Left ventricle myocardium superior (tissue), 1 donor: ENCODE data around the gene IL7R. TPM values are rescaled to one million over a fixed set of nuclear protein-coding genes. Genes with fewer than 3 reads are reported as not detected.
"Not testable (repeated sequence)": the region's sequence is repeated elsewhere in the genome, so short reads cannot be mapped to it uniquely, and the experiment has no call there.

Source experiments
- ATAC-seq: fragments of 200-7000 bp; cut with Tn5 transposase; one replicate; pipeline ENCODE4 v1.9.1; 2020; ENCODE audit warnings: mild to moderate bottlenecking, moderate library complexity
- DNase-seq: peaks from one replicate; pipeline ENCODE4 v3.0.0-alpha.2; 2020
- intact Hi-C: fragments of 100-400 bp; cut with micrococcal nuclease; formaldehyde crosslinking; loops from one replicate; pipeline ENCODE4 v1.11.0; 2022
- total RNA-seq: library from RNA; stranded (reverse); fragmentation: NEBNext Ultra II Directional; extraction: Animal tissue kit (Norgen Biotek cat#: 25700); gene quantifications from one replicate; pipeline ENCODE4 v1.2.1, GENCODE V29; 2021
- donor health status: DM: no; HTN: yes; CAD: no; lungs with severe emphysema.

IL7R gene
- total RNA-seq, 1 donor from 2014 or later = 1.5 TPM

DNA sequence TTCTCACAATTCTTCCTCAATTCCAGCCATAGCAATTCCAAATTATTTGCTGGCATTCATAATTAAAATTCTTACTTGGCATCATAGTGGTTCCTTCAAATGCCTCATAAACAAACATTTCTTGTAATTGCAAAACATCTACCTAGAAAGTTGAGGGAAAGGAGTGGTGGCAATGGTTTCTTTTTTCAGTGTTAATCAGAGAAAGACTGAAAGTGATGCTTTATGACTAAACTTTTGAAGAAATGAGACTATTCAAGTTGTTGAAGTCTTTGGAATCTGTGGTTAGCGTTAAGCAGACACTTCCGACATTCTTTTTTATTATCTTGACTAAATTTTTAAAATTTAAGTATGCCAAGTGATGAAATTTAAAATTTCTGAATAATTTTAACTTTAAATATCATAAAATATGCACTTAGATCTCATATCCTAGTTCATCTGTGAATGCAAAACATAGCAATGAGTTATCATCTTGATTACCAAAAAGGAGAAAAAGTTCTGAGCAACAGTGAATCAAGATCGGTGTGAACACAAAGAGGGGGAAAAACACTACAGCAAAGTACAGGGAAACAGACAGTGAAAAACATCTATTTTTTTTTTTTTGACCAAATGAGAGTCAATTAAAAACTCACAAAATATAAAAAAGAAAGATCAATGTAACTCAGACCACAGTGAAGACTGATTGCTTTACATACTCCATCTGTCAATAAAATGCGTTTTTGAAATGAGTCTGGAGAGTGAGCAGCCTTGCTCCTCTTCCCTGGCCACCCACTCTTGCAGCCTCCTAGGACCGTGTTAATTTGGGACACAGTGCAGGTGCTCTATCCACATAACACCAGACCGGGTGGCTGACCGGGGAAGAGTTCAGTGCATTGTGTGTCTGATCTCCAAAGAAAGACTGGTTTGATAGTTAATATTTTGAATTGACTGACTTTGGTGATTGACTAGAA, 20.6 kb upstream of the IL7R start:
- intact Hi-C loops = no loop called here

DNA sequence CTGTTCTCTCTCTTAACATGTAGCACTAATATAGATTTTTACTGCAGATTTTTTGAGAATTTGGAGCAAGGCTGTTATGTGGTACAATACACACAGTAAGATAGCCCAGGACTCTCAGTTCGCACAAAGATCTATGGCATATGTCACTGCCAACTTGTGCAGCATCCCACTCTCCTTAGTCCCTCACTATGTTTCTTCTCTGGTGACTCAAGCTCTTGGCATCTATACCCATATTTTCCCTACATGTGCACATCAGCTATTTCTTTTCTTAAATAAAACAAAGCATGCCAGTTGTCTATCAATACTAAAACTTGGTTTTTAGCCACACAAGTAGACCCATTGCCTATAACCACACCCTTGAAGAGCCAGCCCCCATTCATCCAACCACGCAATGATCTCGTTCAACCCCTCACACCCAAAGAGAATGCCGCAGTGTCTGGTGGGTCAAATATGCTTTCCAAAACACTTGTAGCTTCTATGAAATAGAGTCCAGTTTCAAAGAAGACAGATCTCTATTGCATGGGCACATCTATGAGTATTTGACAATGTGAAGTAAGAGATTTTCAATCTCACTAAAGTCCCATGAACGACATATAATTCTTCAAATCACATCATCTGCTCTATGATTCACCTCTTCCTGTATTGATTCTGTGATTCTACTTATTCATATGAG, 18.2 kb upstream of the IL7R start:
- no peak for DNase-seq
- ATAC-seq = no peak
- intact Hi-C loops = no loop called here

More for the DNA sequence above, 20.6 kb upstream of the IL7R start:
- DNase-seq (no peak), ATAC-seq (no peak)

DNA sequence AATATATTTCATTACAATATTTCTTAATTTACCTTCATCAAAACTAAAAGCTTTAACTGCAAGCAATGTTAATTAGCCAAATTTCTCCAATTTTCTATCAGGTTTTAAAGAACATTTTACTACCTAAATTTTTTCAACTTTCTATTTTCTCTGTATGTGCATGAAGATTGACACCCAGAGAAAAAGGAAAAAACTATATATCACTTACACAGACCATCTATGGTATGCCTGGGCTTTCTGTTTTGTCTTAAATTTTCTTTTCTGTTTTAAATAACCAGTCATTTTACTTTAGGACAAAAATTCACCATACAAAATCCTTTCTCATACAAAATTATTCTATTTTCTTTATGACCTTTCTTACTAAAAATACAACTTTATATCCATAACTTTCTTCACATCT, 13.8 kb upstream of the IL7R start:
- intact Hi-C loops = no loop called here
- no peak for DNase-seq
- no peak for ATAC-seq

DNA sequence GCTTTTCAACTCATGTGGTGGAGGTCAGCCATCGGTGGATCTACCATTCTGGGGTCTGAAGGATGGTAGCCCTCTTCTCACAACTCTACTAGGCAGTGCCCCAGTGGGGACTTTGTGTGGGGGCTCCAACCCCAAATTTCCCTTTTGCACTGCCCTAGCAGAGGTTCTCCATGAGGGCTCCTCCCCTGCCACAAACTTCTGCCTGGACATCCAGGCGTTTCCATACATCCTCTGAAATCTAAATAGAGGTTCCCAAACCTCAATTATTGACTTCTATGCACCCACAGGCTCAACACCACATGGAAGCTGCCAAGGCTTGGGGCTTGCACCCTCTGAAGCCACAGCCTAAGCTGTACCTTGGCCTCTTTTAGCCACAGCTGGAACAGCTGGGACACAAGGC, 11.2 kb upstream of the IL7R start:
- ATAC-seq, intact Hi-C loops, DNase-seq: not testable (repeated sequence)

DNA sequence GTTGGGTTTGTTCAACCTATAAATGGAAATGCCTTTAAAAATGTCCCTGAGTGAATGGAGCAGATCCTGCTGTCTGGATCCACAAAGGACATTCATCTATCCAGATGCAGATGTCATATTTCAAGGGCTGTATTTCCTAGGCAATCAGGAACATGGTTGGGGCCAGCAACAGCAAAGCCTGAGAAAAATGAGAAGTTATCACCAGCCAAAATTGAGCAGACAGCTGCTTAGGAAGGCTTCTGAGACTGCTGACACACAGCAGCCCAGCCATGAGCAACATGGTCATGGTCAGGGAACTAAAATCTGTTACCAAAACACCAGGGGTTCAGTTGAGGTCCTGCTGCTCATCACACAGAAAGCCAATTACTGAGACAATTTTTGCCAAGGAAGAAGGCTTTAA, 9.2 kb upstream of the IL7R start:
- ATAC-seq (no peak), DNase-seq (no peak)
- intact Hi-C loops = no loop called here

DNA sequence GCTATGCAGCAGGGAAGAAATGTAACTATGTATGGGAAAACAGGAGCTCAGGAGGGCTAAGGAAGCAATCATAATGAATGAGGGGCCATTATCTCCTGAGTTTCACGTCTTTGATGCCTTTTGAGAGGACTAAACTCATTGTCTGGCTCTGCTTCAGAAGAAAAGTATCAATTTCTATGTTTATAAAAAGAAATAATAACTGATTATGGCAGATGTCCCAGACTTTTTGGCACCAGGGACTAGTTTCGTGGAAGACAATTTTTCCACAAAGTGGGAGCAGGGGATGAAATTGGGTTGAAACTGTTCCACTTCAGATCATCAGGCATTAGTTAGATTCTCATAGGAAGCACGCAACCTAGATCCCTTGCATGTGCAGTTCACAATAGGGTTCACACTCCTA, 8.7 kb upstream of the IL7R start:
- no peak for ATAC-seq
- no peak for DNase-seq
- intact Hi-C loops = no loop called here

DNA sequence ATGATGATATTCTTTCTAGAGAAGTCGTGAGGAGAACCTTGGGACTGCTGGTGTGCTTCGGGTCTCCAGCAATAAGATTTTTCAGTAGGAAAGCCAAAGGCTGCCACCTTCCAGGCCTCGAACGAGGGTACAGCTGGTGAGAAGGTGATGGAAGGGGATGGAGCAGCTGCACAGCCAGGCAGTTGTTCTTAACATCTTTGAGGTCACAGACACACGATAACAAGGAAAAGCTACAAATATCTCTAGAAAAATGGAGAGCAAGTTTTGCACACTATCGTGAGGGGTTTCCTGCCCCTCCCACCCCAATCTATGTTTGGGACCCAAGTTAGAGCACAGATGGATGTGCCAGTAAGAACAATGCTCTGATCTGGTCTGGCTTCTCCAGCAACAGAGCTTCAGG, 6.8 kb upstream of the IL7R start:
- intact Hi-C loops = no loop called here
- ATAC-seq = no peak
- DNase-seq = no peak

DNA sequence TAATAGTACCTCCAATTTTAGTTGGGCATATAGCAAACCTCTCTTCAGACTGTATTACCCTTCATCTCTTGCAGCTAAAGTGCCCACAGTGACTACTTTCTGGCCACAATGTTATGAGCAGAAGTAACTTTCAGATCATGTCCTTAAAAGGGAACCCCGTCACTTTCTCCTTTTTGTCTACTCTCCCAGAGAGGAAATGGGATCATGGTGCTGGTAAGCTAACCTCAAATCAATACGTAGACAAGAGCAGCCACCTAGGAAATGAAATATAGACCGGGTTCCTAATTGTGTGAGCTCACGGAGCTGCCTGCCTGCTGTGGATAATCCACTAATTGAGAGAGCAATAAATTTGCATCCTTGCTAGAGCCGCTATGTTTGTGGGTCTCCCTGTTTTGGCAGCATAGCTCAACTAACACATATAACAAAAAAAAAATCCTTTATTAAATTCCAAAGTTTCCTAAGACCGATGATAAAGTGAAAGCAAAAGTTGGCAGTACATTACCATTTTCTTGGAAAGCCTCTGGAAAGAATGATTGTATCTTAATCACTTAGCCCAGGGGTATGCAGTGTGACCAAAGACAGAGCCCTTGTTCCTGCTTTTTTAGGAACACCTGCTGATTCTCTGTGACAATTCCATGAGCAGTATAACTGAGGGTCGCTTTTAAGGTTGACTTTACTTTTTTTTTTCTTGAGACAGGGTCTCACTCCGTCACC, 5.6 kb upstream of the IL7R start:
- ATAC-seq = no peak
- intact Hi-C loops = no loop called here

DNA sequence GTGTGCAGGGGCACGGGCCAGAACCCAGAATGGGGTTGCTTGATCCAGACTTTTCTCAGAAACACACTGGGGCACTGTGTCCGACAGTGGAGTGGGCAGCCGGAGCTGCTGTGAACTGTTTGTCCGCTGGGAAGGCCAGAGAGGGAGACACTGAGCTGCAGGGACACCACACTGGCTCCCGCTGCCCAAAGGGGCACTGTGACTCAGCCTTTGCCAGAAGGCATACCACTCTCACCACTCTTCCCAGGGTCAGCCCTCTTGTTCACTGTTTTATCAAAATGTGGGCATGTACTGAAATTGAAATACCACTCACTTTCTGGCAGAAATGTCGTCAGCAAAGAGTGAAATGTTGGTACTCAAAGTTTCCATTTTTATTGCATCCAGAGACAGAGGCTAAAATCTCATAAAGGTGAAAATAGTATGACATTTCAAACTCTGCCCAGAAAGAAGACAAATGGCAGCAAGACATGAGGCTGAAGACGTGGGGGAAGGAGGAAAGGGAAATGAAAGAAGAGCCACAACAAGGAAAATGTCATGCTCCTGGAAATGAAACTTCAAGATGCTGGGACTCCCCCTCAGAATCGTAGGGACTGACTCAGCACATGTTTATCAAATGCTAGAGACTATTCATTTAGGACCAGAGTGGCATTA, 4.5 kb upstream of the IL7R start:
- DNase-seq (no peak), ATAC-seq (no peak)
- intact Hi-C loops = no loop called here

More for the DNA sequence above, 5.6 kb upstream of the IL7R start:
- DNase-seq = no peak

DNA sequence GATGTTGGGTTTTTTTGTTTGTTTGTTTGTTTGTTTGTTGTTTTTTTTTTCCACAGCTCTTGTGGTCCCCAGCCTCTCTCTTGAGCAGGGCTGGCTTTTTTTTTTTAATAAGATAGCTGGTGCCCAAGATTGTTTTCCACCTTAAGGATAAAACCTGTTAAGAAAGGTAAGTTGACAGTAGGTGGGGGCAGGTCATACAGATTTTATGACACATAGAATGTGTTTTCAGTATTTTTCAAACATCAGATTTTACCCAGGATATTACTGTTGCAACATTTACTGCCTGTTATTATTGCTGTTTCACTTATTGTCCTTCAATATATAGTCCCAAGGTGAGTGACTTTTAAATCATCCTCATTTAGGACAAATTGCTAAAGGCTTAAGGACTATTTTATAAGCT, 3.9 kb upstream of the IL7R start:
- intact Hi-C loops = no loop called here
- ATAC-seq (no peak), DNase-seq (no peak)

DNA sequence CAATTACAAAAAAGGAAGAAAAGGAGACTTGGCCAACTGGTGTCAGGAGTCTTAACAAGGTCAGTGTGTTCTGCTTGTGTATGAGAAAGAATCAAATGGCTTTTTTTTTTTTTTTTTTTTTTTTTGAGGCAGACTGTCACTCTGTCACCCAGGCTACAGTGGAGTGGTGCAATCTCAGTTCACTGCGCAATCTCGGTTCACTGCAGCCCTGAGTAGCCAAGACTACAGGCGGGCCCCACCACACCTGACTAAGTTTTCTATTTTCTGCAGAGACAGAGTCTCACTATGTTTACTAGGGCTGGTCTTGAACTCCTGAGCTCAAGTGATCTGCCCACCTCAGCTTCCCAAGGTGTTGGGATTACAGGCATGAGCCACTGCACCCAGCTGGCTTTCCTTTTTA, 3.1 kb upstream of the IL7R start:
- intact Hi-C loops = no loop called here
- DNase-seq (peak; percentile 27), ATAC-seq (peak; percentile 43)

DNA sequence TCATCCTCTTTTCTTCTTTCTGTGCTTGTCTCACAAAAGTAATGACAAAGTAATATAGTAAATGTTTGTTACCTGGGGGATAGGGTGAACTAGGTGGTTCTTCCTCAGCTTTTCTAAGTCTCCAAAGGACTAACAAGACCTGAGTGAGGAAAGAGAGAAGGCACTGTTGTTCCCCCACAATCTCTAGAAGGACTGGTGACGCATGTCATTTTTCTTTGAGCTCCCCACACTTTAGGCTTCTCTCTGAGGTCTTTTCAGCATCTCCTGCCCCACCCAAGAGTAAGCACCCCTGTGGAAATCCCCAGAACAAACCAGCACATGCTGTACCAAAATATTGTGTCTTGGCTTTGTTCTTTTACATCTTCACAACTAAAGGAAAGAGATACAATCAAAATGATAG, 2.4 kb upstream of the IL7R start:
- intact Hi-C loops = no loop called here
- DNase-seq (no peak), ATAC-seq (peak; percentile 47)

DNA sequence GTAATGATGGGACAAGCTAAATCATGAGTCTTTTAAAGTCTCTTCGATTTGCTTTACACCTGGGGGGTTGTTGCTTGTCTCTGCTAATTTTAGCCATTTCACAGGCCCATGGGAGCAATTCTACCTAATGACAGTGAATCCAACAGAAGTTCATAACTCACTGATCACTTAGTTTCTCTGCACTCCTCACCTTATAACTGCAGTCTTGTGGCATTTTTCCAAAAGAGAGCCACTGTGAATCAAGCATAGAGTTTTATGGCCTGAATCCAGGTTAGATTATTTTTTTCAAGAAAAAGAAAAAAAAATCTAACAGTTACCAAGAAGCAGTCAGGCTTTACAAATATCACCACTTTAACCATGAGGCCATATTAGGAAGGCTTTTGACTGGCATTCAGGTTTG, 1.5 kb upstream of the IL7R start:
- no peak for DNase-seq
- intact Hi-C loops = no loop called here
- ATAC-seq = no peak

DNA sequence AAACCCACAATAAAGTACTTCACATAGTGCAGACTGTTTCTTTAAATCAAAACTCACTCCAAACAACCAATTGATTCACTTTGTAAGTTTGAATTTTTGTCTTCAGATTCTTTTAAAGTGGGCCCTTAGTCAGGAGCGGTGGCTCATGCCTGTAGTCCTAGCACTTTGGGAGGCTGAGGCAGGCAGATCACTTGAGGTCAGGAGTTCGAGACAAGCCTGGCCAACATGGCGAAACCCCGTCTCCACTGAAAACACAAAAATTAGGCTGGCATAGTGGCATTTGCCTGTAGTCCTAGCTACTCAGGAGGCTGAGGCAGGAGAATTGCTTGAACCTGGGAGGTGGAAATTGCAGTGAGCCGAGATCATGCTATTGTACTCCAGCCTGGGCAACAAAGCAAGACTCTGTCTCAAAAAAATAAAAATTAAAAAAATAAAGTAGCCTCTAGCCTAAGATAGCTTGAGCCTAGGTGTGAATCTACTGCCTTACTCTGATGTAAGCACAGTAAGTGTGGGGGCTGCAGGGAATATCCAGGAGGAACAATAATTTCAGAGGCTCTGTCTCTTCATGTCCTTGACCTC, 416 bp upstream of the IL7R start:
- DNase-seq, intact Hi-C loops, ATAC-seq: not testable (repeated sequence)

DNA sequence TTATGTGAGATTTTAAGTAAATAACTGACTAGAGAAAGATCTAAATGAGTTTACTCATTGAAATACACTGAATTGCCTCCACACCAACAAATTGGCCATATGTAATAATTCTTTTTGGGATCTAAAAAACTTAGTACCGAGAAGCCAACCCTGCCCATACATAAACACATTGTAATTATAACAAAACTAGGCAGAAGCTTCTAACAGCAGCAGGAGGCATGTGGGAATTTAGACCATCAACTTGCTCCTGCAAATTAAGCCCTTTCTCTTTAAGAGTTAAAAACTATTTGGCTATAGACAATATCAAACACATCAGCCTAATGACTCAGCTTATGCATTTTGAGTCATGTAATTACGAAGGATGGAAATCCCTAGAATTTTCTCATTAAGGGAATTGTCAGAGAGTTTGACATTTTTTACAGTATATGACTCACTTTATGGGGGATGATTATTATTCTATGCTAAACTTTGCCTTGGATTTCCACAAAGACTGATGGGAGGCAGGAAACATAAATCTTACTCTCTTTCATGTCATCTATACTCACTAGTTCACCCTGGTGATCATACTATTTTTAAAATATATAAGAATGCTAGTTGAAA, 1.0 kb downstream of the IL7R start:
- no peak for DNase-seq
- intact Hi-C loops = no loop called here
- no peak for ATAC-seq

DNA sequence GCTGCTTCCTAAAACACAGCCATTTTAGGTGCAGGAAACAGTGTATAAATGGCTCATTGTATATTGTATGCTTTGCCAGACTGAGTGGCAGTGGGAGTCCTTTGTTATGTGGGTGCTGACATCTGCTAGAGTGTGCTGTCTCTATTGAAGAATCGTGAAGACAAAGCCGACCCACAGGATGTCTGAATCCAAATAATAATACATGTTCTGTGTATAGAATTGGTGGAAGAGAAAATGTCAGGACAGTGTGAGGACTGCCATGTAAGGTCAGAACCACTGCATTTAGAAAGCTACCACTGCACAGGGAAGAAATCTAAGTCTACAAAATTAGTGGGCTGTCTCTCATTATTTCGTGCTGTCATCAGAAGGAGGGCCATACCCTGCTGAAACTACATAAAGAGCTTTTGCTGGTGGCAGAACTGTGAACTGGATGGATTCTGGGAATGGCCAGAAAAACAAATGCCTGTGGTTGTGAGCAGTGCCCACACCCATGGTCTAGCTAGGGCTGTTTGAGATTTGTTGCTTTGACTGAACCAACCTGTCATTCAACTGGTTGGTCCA, 2.5 kb downstream of the IL7R start:
- intact Hi-C loops = no loop called here
- DNase-seq (no peak), ATAC-seq (no peak)

DNA sequence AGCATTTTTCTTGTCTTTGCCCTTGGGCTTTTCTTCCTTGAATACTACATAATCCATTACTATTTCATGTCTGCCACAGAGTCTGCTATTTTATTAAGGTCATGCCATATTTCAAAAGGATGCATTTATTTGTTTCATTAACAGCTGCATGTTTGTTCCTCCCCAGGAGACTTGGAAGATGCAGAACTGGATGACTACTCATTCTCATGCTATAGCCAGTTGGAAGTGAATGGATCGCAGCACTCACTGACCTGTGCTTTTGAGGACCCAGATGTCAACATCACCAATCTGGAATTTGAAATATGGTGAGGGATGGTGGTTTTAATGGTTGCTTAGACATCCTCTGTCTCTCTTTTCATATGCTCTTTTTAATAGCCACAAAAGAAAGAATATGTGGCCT, 4.0 kb downstream of the IL7R start:
- ATAC-seq (no peak), DNase-seq (no peak)
- intact Hi-C loops = no loop called here

DNA sequence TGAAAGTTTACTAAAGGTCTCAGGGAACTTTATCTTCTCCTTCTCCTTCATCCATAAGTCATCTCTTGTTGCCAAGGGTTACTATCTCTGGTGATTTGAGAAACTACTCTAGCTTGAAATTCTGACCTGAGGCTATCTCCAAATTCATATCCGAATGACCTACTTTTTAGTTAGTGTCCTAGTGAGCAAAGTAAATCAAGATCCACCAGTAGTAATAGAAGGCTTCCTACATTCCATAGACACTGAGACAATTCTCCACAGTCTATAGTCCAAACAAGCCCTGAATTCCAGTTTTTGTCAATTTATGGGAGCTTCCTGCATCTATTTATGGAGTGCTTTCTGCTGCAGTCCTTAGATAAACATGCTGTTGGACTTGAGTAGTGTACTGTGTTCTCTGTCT, 5.0 kb downstream of the IL7R start:
- DNase-seq (no peak), ATAC-seq (no peak)
- intact Hi-C loops = no loop called here

DNA sequence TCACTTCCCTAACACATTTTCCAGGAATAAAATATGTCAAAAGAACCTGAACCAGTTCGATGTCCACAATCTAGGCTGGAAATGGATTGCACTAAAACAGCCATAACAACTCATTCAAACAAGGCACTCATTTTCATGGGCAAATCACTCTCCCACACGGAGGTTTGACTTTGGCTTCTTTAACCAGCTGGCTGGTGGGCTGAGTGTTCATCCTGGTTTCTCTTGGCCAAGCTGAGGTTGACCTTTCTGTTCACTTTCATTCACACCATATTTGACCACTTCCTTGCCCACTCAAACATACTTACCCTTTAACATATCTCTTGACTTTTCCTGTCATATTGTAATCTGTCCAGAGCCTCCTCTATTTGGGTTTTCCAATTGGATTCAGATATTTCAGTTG, 5.4 kb downstream of the IL7R start:
- intact Hi-C loops = no loop called here
- DNase-seq = no peak
- ATAC-seq = no peak
